DOHH2 (cell line): ENCODE measurements around the gene LIF.

Experiments used
- H3F3A ChIP-seq: fragments of 200-600 bp; sonication (generic), shearing (Covaris generic); 2 replicates; pipeline ENCODE4 v1.6.0; 2016; ENCODE audit warnings: antibody characterized with exemption, mild to moderate bottlenecking; ENCODE audit not compliant: control insufficient read depth, insufficient read depth
- H3K27ac ChIP-seq: fragments of 200-600 bp; sonication (generic); 2 replicates; pipeline ENCODE4 v1.5.1; 2014; ENCODE audit warnings: low read depth, mild to moderate bottlenecking, low read length, moderate library complexity
- H3K27me3 ChIP-seq: fragments of 200-600 bp; sonication (generic); 2 replicates; pipeline ENCODE4 v1.6.1; 2014; ENCODE audit warnings: mild to moderate bottlenecking, low read length, mixed read lengths; ENCODE audit not compliant: control insufficient read depth
- H3K36me3 ChIP-seq: fragments of 200-600 bp; sonication (generic); 2 replicates; pipeline ENCODE4 v1.6.1; 2014; ENCODE audit warnings: mild to moderate bottlenecking, low read length, moderate library complexity, mixed read lengths; ENCODE audit not compliant: control insufficient read depth
- H3K4me1 ChIP-seq: fragments of 200-600 bp; sonication (generic); 2 replicates; pipeline ENCODE4 v1.6.1; 2014; ENCODE audit warnings: mild to moderate bottlenecking, low read length, mixed read lengths; ENCODE audit not compliant: control insufficient read depth
- H3K4me2 ChIP-seq: fragments of 200-600 bp; sonication (generic); 2 replicates; pipeline ENCODE4 v1.6.0; 2014; ENCODE audit warnings: mild to moderate bottlenecking, low read length, moderate library complexity
- H3K4me3 ChIP-seq: fragments of 200-600 bp; sonication (generic); 2 replicates; pipeline ENCODE4 v1.5.1; 2014; ENCODE audit warnings: mild to moderate bottlenecking, low read length, mixed read lengths
- H3K79me2 ChIP-seq: fragments of 200-600 bp; sonication (generic); 2 replicates; pipeline ENCODE4 v1.6.1; 2014; ENCODE audit warnings: mild to moderate bottlenecking, low read length, mixed read lengths; ENCODE audit not compliant: control insufficient read depth
- H3K9me2 ChIP-seq: fragments of 200-600 bp; sonication (generic); replicated peaks from 2 replicates; pipeline ENCODE4 v1.6.1; 2014; ENCODE audit warnings: mild to moderate bottlenecking, low read length, mixed read lengths; ENCODE audit not compliant: control insufficient read depth
- H3K9me3 ChIP-seq: fragments of 200-600 bp; sonication (generic); 2 replicates; pipeline ENCODE4 v1.6.1; 2014; ENCODE audit warnings: antibody characterized with exemption, low read length, mixed read lengths; ENCODE audit not compliant: control insufficient read depth, insufficient read depth
- H4K20me1 ChIP-seq: fragments of 200-600 bp; sonication (generic); 2 replicates; pipeline ENCODE4 v1.6.0; 2014; ENCODE audit warnings: low read depth, mild to moderate bottlenecking, antibody characterized with exemption, low read length, moderate library complexity; ENCODE audit not compliant: control insufficient read depth, insufficient read depth
- EZH2phosphoT487 ChIP-seq: fragments of 200-600 bp; sonication (generic); IDR thresholded peaks from 2 replicates; pipeline ENCODE4 v1.6.1; 2017; ENCODE audit warnings: borderline replicate concordance, mild to moderate bottlenecking, antibody characterized with exemption, low read length, moderate library complexity, mixed read lengths
- TF ChIP-seq, protein P1 (sequence below): fragments of 200-600 bp; sonication (generic); IDR thresholded peaks from one replicate; pipeline ENCODE4 v1.5.1; 2014; ENCODE audit warnings: antibody characterized with exemption, mild to moderate bottlenecking, low read depth, low read length; ENCODE audit not compliant: poor library complexity, severe bottlenecking

Gene LIF

GRCh38 chr22:30248484-30248883, 1.9 kb upstream of the LIF start:
- Histone ChIP-seq H3K4me1 (no peaks in the 10 kb centered on the region), H3K4me2 (no peak overlapping the region), H3K9me3 (no peaks in the 10 kb centered on the region), H3K4me3 (no peak overlapping the region), H3F3A (no peaks in the 10 kb centered on the region), H3K27ac (no peak overlapping the region), H3K36me3 (no peaks in the 10 kb centered on the region), H3K27me3 (peaks cover 29% of the 10 kb centered on the region), H4K20me1 (no peaks in the 10 kb centered on the region), H3K79me2 (no peaks in the 10 kb centered on the region), H3K9me2 (no peaks in the 10 kb centered on the region)
- TF ChIP-seq, protein P1, sequence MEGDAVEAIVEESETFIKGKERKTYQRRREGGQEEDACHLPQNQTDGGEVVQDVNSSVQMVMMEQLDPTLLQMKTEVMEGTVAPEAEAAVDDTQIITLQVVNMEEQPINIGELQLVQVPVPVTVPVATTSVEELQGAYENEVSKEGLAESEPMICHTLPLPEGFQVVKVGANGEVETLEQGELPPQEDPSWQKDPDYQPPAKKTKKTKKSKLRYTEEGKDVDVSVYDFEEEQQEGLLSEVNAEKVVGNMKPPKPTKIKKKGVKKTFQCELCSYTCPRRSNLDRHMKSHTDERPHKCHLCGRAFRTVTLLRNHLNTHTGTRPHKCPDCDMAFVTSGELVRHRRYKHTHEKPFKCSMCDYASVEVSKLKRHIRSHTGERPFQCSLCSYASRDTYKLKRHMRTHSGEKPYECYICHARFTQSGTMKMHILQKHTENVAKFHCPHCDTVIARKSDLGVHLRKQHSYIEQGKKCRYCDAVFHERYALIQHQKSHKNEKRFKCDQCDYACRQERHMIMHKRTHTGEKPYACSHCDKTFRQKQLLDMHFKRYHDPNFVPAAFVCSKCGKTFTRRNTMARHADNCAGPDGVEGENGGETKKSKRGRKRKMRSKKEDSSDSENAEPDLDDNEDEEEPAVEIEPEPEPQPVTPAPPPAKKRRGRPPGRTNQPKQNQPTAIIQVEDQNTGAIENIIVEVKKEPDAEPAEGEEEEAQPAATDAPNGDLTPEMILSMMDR = no peak
- no peak for TF ChIP-seq EZH2phosphoT487

DNA sequence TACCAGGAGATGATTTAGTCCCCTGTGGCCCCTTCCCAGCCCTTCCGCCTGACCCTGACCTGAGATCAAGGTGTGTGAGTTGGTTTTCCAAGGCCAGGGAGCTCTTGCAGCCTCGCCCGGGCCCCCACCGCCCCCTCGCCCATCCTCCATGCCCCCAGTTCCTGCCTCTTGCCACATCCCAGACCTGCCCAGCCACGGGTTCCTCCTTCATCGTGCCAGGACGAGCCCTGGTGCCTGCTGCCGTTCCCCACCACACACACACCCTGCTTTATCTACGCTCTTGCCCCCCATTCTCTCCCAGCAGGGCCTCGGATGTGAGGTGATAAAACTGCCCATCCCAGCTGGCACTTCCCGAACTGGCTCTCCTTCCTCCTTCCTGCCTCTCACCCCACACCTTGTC, 1.4 kb upstream of the LIF start:
- TF ChIP-seq, protein P1 = no peak
- no peak for TF ChIP-seq EZH2phosphoT487
- H3K4me3 ChIP-seq = no peak overlapping the region
- no peak overlapping the region for H3K27ac ChIP-seq
- no peaks in the 10 kb centered on the region for H3K4me1 ChIP-seq
- H3K4me2 ChIP-seq = no peak overlapping the region
- H3K79me2 ChIP-seq = no peaks in the 10 kb centered on the region
- no peaks in the 10 kb centered on the region for H3F3A ChIP-seq
- H3K36me3 ChIP-seq = no peaks in the 10 kb centered on the region
- H4K20me1 ChIP-seq = no peaks in the 10 kb centered on the region
- no peaks in the 10 kb centered on the region for H3K9me2 ChIP-seq
- peaks cover 29% of the 10 kb centered on the region for H3K27me3 ChIP-seq
- H3K9me3 ChIP-seq = no peaks in the 10 kb centered on the region

DNA sequence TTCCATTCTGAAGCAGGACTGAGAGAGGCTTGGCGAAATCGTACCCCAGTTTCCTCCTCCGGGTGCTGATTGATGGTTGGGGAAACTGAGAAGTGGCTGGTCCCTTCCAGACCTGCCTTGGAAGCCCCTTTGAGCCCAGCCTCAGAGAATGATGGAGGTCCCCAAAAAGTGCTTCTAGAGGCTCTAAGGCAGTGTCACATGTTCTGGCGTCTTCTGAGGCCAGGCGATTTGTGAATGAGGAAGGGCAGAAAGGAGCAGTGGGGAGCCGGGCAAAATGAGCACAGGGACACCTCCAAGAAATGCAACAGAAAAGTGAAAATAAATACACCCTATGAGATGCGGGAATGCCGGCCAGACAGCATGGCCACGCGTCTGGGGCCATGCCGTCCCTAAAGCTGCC, 1.0 kb upstream of the LIF start:
- Histone ChIP-seq H3K79me2 (no peaks in the 10 kb centered on the region), H3K36me3 (no peaks in the 10 kb centered on the region), H3K9me2 (no peaks in the 10 kb centered on the region), H4K20me1 (no peaks in the 10 kb centered on the region), H3K27ac (no peak overlapping the region), H3K27me3 (peaks cover 29% of the 10 kb centered on the region), H3F3A (no peaks in the 10 kb centered on the region), H3K4me1 (no peaks in the 10 kb centered on the region), H3K4me2 (no peak overlapping the region), H3K9me3 (no peaks in the 10 kb centered on the region), H3K4me3 (no peak overlapping the region)
- no peak for TF ChIP-seq EZH2phosphoT487
- TF ChIP-seq, protein P1 = no peak
